ENCODE data around the gene TUBB. TPM values are rescaled to one million over a fixed set of nuclear protein-coding genes. Genes with fewer than 3 reads are reported as not detected.

The TUBB gene
- total RNA-seq, 1 experiment from 2014 or later: 853 TPM

DNA sequence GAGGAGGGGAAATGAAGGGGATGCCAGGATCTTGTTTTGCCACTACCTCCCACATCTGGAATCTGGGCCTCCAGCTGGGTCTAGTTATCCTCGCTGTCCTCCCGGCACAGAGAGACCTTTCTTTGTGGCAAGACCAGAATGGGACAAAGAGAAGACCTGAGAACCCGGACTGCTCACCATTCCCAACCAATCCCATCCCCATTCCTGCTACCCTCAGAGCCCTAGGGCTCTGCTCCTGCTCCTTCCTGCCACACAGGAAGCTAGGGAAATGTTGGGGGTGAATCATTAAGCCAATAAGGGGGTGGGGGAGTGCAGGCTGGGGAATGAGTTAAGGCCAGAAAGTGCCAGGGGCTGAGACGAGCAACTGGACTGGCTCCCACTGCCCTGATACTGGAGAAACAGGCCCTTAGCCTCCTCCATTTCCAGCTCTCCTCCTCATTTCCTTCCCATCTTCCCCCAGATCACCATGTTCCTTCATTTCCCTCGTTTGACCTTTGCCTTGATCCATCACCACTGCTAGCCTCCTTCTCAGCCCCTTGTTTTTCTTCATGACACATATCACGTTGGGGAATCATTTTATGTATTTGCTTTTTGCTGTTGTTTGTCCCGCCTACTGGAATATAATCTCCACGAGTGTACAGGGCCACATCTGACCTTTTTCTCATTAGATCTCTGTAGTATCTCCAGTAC, 28.8 kb downstream of the TUBB start:
- in situ Hi-C loops (cut with HindIII; ENCODE audit: low pct_unique_long_range_greater_than_20kb, low sequenced_read_pairs) (no loop called here), intact Hi-C loops (cut with micrococcal nuclease; ENCODE audit: unreplicated experiment) (no loop called here)
- TF ChIP-seq, protein P1, sequence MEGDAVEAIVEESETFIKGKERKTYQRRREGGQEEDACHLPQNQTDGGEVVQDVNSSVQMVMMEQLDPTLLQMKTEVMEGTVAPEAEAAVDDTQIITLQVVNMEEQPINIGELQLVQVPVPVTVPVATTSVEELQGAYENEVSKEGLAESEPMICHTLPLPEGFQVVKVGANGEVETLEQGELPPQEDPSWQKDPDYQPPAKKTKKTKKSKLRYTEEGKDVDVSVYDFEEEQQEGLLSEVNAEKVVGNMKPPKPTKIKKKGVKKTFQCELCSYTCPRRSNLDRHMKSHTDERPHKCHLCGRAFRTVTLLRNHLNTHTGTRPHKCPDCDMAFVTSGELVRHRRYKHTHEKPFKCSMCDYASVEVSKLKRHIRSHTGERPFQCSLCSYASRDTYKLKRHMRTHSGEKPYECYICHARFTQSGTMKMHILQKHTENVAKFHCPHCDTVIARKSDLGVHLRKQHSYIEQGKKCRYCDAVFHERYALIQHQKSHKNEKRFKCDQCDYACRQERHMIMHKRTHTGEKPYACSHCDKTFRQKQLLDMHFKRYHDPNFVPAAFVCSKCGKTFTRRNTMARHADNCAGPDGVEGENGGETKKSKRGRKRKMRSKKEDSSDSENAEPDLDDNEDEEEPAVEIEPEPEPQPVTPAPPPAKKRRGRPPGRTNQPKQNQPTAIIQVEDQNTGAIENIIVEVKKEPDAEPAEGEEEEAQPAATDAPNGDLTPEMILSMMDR (IDR thresholded peaks at IDR 0.05): no peak
- TF ChIP-seq, protein P2, sequence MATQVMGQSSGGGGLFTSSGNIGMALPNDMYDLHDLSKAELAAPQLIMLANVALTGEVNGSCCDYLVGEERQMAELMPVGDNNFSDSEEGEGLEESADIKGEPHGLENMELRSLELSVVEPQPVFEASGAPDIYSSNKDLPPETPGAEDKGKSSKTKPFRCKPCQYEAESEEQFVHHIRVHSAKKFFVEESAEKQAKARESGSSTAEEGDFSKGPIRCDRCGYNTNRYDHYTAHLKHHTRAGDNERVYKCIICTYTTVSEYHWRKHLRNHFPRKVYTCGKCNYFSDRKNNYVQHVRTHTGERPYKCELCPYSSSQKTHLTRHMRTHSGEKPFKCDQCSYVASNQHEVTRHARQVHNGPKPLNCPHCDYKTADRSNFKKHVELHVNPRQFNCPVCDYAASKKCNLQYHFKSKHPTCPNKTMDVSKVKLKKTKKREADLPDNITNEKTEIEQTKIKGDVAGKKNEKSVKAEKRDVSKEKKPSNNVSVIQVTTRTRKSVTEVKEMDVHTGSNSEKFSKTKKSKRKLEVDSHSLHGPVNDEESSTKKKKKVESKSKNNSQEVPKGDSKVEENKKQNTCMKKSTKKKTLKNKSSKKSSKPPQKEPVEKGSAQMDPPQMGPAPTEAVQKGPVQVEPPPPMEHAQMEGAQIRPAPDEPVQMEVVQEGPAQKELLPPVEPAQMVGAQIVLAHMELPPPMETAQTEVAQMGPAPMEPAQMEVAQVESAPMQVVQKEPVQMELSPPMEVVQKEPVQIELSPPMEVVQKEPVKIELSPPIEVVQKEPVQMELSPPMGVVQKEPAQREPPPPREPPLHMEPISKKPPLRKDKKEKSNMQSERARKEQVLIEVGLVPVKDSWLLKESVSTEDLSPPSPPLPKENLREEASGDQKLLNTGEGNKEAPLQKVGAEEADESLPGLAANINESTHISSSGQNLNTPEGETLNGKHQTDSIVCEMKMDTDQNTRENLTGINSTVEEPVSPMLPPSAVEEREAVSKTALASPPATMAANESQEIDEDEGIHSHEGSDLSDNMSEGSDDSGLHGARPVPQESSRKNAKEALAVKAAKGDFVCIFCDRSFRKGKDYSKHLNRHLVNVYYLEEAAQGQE (IDR thresholded peaks at IDR 0.05; ENCODE audit: insufficient read depth in 1 of 2, low read depth in 2 of 2, low read length in 1 of 2): no peak
- TF ChIP-seq POLR2AphosphoS5 (IDR thresholded peaks at IDR 0.05; ENCODE audit: low read depth, low read length): no peak
- no peak for TF ChIP-seq SIN3A (IDR thresholded peaks at IDR 0.05; ENCODE audit: borderline replicate concordance, insufficient read depth, low read depth, low read length)
- POLR2A ChIA-PET: no interaction called here
- Histone ChIP-seq H3K27me3 (ENCODE audit: control insufficient read depth, insufficient read depth, low read length) (no peaks in the 10 kb centered on the region), H3K9me3 (ENCODE audit: control insufficient read depth, insufficient read depth, low read depth, low read length) (no peaks in the 10 kb centered on the region), H3K4me3 (ENCODE audit: low read depth in 2 of 2, low read length in 2 of 2) (no peak overlapping the region), H3K36me3 (ENCODE audit: control insufficient read depth, insufficient read depth, low read length) (no peaks in the 10 kb centered on the region), H3K27ac (ENCODE audit: low read length) (peak overlapping the region; percentile 91), H3K4me1 (ENCODE audit: control insufficient read depth, insufficient read depth, low read length) (peaks cover 65% of the 10 kb centered on the region)
- ATAC-seq: peak; percentile 36
- CTCF ChIA-PET: interaction anchor here (0.6 kb wide), 2 partner anchors 14 to 204 kb away, joined by 5 to 7 read pairs; no protein-coding TSS in a partner anchor
- DNase-seq (ENCODE audit: low read depth, low spot score): no peak
- BruUV-seq (replicated peaks): no TSS peak

DNA sequence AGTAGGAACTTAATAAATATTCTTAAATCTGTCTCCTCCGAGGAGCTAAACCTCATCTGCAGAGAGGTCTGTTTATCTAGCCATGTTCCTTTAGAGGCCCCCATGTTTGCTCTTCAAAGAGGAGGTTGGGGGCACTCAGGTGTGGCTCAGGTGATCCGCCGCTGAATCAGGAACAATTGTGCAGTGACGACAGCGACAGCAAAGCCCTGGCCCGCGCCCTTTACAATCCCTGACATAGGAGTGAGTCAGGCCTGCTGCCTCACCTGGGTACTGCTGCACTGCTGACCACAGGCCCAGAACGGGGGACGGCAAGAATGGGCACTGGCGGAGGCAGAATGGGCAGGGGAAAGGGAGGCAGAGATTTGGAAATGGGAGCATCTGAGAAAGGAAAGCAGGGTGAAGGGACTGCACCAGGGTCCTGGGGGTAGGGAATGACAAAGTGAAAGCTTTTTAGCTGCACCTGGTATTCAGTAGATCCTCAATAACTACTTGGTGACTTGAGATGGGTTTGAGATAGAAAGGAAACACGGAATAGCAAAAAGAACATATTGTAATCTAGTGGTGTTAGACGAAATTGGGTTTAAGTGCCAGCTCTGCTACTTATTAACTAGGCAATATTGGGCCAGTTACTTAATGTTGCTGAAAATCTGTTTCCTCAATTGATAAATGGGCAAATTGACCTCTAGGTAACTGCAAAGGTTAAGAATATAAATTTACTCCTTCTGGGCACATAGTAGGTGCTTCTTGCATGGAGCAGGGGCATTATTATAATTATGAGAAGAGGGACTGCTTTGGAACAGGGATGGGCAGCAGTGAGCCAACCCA, 29.6 kb downstream of the TUBB start:
- ATAC-seq (peak; percentile 46), DNase-seq (ENCODE audit: low read depth, low spot score) (no peak)
- intact Hi-C loops (cut with micrococcal nuclease; ENCODE audit: unreplicated experiment) (no loop called here), in situ Hi-C loops (cut with HindIII; ENCODE audit: low pct_unique_long_range_greater_than_20kb, low sequenced_read_pairs) (no loop called here)
- POLR2A ChIA-PET: no interaction called here
- CTCF ChIA-PET: interaction anchor here (0.6 kb wide), 2 partner anchors 13 to 72 kb away, joined by 4 to 7 read pairs; no protein-coding TSS in a partner anchor
- H3K4me3 ChIP-seq (ENCODE audit: low read depth in 2 of 2, low read length in 2 of 2): no peak overlapping the region
- H3K36me3 ChIP-seq (ENCODE audit: control insufficient read depth, insufficient read depth, low read length): no peaks in the 10 kb centered on the region
- no peak for TF ChIP-seq TCF7L2 (IDR thresholded peaks at IDR 0.05; ENCODE audit: low read depth, low read length)
- no peak for TF ChIP-seq SIN3A (IDR thresholded peaks at IDR 0.05; ENCODE audit: borderline replicate concordance, insufficient read depth, low read depth, low read length)
- TF ChIP-seq POLR2AphosphoS5 (IDR thresholded peaks at IDR 0.05; ENCODE audit: low read depth, low read length): no peak
- TF ChIP-seq, protein P1 (IDR thresholded peaks at IDR 0.05): no peak
- TF ChIP-seq, protein P2 (IDR thresholded peaks at IDR 0.05; ENCODE audit: insufficient read depth in 1 of 2, low read depth in 2 of 2, low read length in 1 of 2): no peak
- no peaks in the 10 kb centered on the region for H3K9me3 ChIP-seq (ENCODE audit: control insufficient read depth, insufficient read depth, low read depth, low read length)
- BruUV-seq (replicated peaks): no TSS peak
- peaks cover 65% of the 10 kb centered on the region for H3K4me1 ChIP-seq (ENCODE audit: control insufficient read depth, insufficient read depth, low read length)
- H3K27ac ChIP-seq (ENCODE audit: low read length): peak overlapping the region; percentile 91
- no peaks in the 10 kb centered on the region for H3K27me3 ChIP-seq (ENCODE audit: control insufficient read depth, insufficient read depth, low read length)

Measured in Panc1 (cell line).